Measurements from ENCODE around the gene RASGEF1B. TPM values are rescaled to one million over a fixed set of nuclear protein-coding genes. Genes with fewer than 3 reads are reported as not detected.

RASGEF1B gene
- total and polyA plus RNA-seq, 8 donors = 5.4 to 56.8 (median 9.4) TPM

GRCh38 chr4:81427344-81427821, 44.3 kb downstream of the RASGEF1B start:
- Histone ChIP-seq H3K27ac (peak overlapping the region in 1 of 5 donors; percentile 5), H3K4me3 (no peak overlapping the region), H3K4me1 (peaks cover 0 to 37% (median 16%) of the 10 kb centered on the region in 4 donors), H3K36me3 (peaks cover 17 to 67% (median 59%) of the 10 kb centered on the region in 4 donors), H3K9me3 (no peaks in the 10 kb centered on the region), H3K27me3 (no peaks in the 10 kb centered on the region)
- intact Hi-C loops (cut with DNase I; ENCODE audit: low total_unique reads) = no loop called here
- peak in 1 of 2 donors; percentile 48 for DNase-seq
- 18 to 36% (median 20%) methylated on average over 6 of the region's 6 CpGs for WGBS, 5 donors
- TF ChIP-seq EP300 (IDR thresholded peaks at IDR 0.05) (no peak), POLR2AphosphoS5 (IDR thresholded peaks at IDR 0.05) (no peak), POLR2A (IDR thresholded peaks at IDR 0.05) (no peak), CTCF (IDR thresholded peaks at IDR 0.05) (no peak)

GRCh38 chr4:81426770-81427289, 44.9 kb downstream of the RASGEF1B start:
- no peak overlapping the region for H3K4me3 ChIP-seq
- intact Hi-C loops (cut with DNase I; ENCODE audit: low total_unique reads) = no loop called here
- H3K27ac ChIP-seq = peak overlapping the region in 1 of 5 donors; percentile 5
- TF ChIP-seq POLR2AphosphoS5 (IDR thresholded peaks at IDR 0.05) (no peak), EP300 (IDR thresholded peaks at IDR 0.05) (no peak), POLR2A (IDR thresholded peaks at IDR 0.05) (no peak), CTCF (IDR thresholded peaks at IDR 0.05) (no peak)
- no peak for DNase-seq
- no peaks in the 10 kb centered on the region for H3K9me3 ChIP-seq
- no peaks in the 10 kb centered on the region for H3K27me3 ChIP-seq
- WGBS, 5 donors = 57 to 89% (median 66%) methylated on average over 1 of the region's 1 CpG
- H3K4me1 ChIP-seq = peaks cover 0 to 43% (median 21%) of the 10 kb centered on the region in 4 donors
- H3K36me3 ChIP-seq = peaks cover 17 to 61% (median 53%) of the 10 kb centered on the region in 4 donors

GRCh38 chr4:81424816-81425755, 46.6 kb downstream of the RASGEF1B start:
- DNase-seq = peak in 1 of 2 donors; percentile 43
- TF ChIP-seq POLR2AphosphoS5 (IDR thresholded peaks at IDR 0.05) (no peak), EP300 (IDR thresholded peaks at IDR 0.05) (no peak), POLR2A (IDR thresholded peaks at IDR 0.05) (no peak)
- Histone ChIP-seq H3K4me1 (peaks cover 5 to 52% (median 27%) of the 10 kb centered on the region in 4 donors), H3K36me3 (peaks cover 6 to 44% (median 36%) of the 10 kb centered on the region in 4 donors), H3K9me3 (no peaks in the 10 kb centered on the region), H3K27ac (no peak overlapping the region), H3K4me3 (no peak overlapping the region), H3K27me3 (no peaks in the 10 kb centered on the region)
- intact Hi-C loops (cut with DNase I; ENCODE audit: low total_unique reads) = no loop called here
- whole genome bisulfite sequencing, 5 donors = 64 to 70% (median 65%) methylated on average over 5 of the region's 5 CpGs

- intact Hi-C loops (cut with DNase I; ENCODE audit: low total_unique reads) = no loop called here
- H3K27ac ChIP-seq = no peak overlapping the region
- TF ChIP-seq CTCF (IDR thresholded peaks at IDR 0.05) = no peak
- no peak for TF ChIP-seq EP300 (IDR thresholded peaks at IDR 0.05)
- TF ChIP-seq POLR2AphosphoS5 (IDR thresholded peaks at IDR 0.05) = no peak
- no peak for TF ChIP-seq POLR2A (IDR thresholded peaks at IDR 0.05)
- H3K27me3 ChIP-seq = no peaks in the 10 kb centered on the region
- H3K4me1 ChIP-seq = peaks cover 5 to 52% (median 27%) of the 10 kb centered on the region in 4 donors
- H3K36me3 ChIP-seq = peaks cover 0 to 36% (median 28%) of the 10 kb centered on the region in 4 donors
- WGBS, 5 donors = 66 to 81% (median 78%) methylated on average over 6 of the region's 6 CpGs
- H3K9me3 ChIP-seq = no peaks in the 10 kb centered on the region
- DNase-seq = no peak
- no peak overlapping the region for H3K4me3 ChIP-seq
Observed at GRCh38 chr4:81424336-81424735, 47.4 kb downstream of the RASGEF1B start.
